CD4-positive, alpha-beta T cell treated with Interferon alpha-2 for 1 hour (primary cell): Measurements from ENCODE around the gene TFCP2L1.

Experiments
- DNase-seq, 2 donors: peaks; one replicate each; pipeline ENCODE4 v3.0.0-alpha.2; 2020 to 2022

TFCP2L1 gene

DNA sequence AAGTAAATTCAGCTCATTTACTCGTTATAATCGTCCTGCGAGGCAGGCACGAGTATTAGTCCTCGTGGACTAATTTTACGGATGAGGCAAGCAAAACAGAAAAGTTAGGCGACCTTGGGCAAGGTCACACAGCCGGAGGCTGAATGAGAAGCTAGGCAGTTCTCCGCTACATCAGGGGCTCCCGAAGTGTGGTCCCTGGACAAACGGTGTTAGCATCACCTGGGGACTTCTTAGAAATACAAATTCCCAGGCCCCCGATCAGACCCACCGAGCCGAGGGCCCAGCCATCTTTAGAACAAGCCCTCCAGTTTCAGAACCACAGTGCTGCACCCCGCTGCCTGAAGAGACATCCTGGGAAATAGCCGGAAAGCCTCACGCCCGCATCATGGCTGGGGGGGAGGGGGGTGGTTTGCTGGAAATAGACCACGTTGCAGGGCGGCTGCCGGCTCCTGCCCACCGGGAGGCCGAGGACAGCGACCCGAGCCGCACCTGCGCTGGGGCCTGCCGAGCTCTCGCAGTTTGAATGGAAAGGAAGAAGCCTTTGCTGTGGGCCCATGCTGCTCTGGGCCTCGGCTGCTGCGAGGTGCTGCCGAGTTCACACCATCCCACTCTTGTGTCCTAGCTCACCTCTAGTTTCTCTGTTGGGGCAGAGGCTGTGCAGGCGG is 72.2 kb downstream of the TFCP2L1 start:
- no peak for DNase-seq

- no peak for DNase-seq
Measured at GRCh38 chr2:121211689-121212151, 73.3 kb downstream of the TFCP2L1 start.

- DNase-seq: no peak
Measured at GRCh38 chr2:121211251-121211650, 73.8 kb downstream of the TFCP2L1 start.

GRCh38 chr2:121210691-121211090 is 74.3 kb downstream of the TFCP2L1 start:
- DNase-seq: no peak

- DNase-seq: no peak
Measured at GRCh38 chr2:121209014-121209610, 75.9 kb downstream of the TFCP2L1 start.

DNA sequence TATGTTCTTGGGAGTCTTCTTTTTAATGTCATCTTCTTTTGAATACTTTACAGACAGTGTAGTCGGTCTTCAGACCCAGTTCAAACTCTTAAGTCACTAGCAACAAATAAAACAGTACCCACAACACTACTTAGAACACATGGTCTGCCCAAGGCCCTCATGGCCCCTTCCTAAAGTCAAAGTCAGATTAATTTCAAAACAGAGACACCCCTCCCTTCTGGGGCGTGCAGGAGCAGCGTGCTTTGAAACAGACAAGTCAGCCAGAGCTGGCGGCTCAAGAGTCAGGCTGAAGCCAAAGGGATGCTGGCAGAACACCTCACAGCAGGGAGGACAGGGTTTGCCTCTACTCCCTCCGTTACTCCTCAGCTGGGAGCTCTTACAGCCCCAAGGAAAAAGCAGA is 77.5 kb downstream of the TFCP2L1 start:
- DNase-seq: no peak

DNA sequence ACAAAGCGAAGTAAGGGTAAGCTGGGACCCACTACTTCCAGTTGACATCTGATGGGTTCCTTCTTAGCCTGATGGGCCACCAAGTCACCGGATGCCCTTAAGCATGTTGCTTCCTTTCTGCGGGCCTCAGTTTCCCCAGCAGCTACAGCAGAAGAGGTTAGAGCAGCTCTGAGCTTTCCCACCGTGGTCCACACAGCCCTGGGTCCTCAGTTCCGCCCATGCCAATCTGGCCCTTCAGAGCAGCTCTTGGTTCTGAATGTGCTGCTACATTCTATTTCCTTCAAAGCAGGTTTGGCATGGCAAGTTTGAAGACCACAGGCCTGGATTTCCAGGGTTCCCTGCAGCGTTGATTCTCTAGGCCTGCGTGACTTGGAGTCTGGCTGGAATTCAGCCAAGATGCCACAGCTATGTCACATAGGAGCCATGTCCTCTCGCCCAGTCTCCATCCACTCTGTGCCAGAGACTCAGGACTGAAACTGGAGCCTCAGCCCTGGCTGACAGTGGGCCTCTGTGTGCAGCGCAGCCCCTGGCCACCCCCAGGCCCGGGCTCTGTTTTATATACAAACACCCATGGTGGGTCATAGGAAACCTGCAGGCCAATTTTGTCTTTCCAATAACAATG is 79.6 kb downstream of the TFCP2L1 start:
- no peak for DNase-seq

- no peak for DNase-seq
Measured at GRCh38 chr2:121203591-121204249, 81.3 kb downstream of the TFCP2L1 start.

DNA sequence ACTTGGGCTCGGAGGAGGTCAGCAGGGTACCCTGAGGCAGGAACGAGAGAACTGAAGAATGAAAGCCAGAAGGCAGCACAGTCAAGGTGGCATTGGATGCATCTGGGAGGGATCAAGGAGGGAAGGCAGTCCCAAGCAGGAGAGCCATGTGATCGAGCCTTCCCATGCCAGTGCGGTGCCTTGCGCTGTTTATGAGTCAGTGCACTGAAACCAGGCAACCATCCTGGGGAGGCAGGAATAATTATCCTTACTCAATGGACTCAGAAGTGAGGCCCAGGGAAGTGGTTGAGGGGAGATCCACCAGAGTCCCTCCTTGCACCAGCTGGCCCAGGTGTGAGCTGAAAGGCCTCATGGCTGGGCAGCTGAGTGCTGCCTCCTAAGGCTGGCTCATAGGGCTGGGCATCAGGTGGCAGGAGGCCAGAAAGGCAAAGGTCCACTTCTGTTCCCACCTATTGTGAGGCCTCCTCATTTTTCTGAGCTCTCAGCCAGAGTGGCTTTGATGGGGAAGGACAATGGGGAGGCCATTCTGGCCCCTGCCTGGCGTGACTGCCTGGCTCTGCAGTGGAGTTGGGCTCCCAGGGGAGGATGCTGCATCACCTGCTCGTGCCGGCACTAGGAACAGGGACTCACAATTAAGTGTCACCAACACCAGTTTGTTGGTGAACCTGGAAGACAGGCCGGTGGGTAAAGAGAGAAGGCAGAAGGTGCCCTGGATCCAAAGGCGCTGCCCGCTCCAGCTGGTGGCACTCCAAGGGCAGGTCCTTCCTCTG is 82.3 kb downstream of the TFCP2L1 start:
- no peak for DNase-seq

DNA sequence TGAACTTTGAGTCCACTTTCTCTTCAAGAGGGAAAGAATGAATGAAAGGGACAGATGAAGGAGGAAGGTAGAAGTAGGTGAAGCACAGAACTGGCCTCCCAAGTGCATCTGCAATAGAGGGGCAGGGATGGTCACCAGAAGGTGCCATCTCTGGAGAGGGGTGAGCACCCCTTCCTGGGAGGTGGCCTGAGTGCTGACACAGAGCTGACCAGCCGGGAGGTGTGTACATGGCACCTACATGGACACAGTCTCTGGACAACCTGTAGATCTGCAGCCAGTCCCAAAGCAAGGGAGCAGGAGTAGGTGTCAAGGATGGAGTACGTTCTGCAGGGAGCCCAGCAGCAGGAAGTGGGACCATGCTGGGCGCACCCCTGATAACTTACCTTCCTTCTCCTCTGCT is 83.2 kb downstream of the TFCP2L1 start:
- DNase-seq: no peak

DNA sequence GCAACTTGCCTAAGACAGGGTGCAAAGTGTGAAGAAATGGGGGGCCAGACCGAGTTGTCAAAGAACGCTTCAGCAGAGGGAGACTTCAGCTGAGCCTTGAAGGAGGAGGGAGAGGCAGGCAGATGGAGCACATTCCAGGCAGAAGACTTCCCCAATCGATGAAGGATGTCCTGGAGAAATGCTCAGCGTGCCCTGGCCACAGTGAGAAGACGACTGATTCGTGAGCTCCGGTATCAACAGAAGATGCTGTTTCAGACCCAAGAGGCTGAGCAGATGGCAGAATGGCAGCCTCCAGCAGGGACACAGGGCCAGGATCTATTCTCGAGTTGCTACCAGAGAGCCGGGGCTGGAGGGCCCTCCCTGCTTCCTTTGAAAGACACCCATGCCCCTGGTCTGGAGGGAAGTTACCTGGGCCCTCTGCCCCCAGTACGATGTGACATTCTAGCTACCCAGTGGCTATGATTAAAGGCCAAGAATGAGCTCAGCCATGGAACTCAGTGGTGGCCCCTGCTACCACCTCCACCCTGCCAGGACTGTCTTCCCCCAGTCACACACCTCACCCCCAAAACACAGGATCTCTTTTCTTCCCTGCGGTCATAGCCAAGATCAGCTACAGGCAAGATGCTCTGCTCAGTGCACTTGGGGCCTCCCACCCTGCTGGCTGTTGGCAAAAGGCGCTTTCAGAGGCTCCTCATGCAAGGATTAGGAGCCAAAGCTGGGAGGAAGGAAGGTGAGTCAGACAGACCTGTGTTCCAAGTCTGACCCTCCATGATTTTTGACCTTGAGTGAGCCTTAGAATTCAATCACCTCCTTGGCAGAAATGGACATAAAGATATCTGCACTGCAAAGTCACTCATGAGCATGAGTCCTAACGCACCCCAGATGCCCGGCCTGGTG is 84.3 kb downstream of the TFCP2L1 start:
- no peak for DNase-seq

- no peak for DNase-seq
Measured at GRCh38 chr2:121200011-121200347, 85.0 kb downstream of the TFCP2L1 start.

- no peak for DNase-seq
Measured at GRCh38 chr2:121199281-121200010, 85.6 kb downstream of the TFCP2L1 start.

GRCh38 chr2:121197369-121198091 is 87.5 kb downstream of the TFCP2L1 start:
- DNase-seq: peak in 1 of 2 donors; percentile 45

GRCh38 chr2:121196849-121197155 is 88.2 kb downstream of the TFCP2L1 start:
- no peak for DNase-seq

DNA sequence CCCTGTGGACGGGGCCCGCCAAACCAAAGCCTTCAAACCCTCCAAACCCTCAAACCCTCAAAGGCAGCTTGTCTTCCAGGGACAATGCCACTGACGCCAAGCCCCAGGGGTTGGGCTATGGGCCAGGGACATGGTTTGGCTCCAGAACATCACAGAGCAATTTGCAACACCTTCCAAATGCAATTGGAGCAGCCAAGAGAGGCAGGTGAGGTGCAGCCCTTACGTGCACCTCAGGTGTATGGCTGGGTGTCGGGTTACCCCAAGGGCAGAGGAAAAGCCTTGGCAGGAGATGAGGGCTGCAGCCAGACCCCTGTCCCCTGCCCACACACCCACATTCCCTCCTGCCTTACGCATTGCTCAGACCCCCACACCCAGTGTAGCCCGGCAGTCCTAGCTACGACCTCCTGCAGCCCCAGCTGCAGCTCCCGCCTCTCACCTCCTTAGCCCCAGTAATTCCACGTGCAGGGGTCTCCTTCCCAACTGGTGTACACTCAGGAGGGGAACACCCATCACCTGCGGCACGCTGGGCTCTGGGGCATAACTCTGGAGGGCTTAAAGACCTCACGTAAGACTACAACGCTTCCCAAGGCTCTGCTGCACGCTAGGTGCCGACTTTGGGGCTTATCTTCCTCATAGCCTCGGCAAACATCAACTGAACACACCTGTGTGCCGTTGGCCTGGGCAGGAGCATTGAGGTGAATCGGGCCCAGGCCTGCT is 88.7 kb downstream of the TFCP2L1 start:
- DNase-seq: no peak

DNA sequence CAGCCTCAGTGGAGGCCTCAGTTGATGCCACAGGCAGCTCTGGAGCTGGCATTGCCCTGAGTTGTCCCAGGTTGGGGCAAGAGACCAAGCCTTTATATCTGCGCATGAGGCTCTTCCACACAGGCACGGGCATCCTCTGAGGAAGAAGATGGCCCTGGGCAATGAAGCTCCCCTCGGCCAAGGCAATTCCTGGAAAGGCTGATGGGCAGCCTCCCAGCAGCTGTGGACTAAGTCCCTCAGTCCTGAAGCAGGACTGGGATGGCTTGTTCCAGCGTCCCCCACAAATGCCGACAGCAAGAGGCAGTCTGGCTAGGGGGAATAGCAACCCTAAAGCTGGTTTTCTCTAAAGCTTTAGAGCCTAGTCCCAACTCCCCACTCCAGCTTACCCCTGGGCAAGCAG is 90.0 kb downstream of the TFCP2L1 start:
- DNase-seq: no peak

GRCh38 chr2:121194626-121195025 is 90.4 kb downstream of the TFCP2L1 start:
- DNase-seq: no peak

- no peak for DNase-seq
Measured at GRCh38 chr2:121193185-121193584, 91.8 kb downstream of the TFCP2L1 start.

DNA sequence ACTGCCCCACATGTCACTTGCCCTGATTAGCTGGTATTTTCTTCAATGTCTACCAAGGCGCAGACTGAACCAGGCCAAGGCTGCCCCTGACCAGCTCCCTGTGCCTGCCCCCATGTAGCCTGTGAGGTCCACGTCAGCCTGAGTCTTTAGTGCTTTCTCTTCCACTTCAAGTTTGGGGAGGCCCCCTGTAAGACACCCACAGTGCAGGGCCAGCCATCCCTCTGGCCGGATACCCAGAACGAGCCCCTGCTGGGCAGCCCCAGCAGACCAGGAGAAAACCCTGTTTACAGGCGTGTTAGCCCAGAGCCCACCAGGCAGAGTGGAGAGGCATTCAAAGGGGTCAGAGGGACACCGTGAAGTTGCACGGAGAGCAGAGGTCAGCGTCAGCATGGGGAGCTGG is 92.4 kb downstream of the TFCP2L1 start:
- no peak for DNase-seq
